HG03457 (cell line): Measurements from ENCODE around the gene TUBB2B.
"Not testable (repeated sequence)": the region's sequence is repeated elsewhere in the genome, so short reads cannot be mapped to it uniquely, and the experiment has no call there.

Source experiments
- ATAC-seq: cut with Tn5 transposase; IDR thresholded peaks from one replicate; pipeline ENCODE4 v1.9.1; 2021; ENCODE audit warnings: moderate number of reproducible peaks; ENCODE audit not compliant: unreplicated experiment

The TUBB2B gene

DNA sequence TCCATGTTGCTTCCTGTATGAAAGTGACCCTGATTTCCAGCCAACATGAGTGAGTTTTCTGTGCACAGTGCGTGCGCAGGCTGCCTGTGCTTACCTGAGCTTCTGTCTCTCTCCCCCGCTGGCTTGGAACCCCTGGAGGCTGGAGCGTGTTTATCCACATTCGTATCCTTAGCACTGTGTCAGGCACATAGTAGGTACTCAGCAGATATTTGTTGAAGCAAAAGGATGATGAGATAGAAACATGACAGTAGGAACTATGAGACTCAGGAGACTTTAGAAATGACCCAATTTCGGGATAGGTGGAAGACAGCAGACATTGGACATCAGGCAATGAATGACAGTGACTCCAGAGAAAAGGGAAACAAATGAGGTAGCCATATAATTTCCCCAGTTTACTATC, 15.2 kb downstream of the TUBB2B start:
- no peak for ATAC-seq

DNA sequence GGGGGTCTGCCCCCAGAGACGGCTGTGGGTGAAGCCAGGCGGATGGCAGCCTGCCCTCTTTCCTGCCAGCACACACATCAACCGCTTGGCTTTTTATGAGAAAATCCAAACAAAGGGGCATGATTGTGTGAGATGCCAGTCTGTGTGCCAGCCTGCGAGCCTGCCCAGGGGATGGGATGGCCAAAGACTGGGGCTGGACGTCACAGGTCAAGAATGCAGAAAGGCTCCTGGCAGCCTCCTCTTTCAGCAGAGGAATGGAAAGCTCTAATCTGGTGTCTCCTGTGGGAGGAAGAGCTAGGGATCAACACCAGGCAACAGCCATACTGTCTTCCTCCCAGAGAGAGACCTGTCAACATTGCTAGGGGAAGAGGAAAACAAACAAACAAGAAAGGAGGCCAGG, 15.8 kb downstream of the TUBB2B start:
- no peak for ATAC-seq

DNA sequence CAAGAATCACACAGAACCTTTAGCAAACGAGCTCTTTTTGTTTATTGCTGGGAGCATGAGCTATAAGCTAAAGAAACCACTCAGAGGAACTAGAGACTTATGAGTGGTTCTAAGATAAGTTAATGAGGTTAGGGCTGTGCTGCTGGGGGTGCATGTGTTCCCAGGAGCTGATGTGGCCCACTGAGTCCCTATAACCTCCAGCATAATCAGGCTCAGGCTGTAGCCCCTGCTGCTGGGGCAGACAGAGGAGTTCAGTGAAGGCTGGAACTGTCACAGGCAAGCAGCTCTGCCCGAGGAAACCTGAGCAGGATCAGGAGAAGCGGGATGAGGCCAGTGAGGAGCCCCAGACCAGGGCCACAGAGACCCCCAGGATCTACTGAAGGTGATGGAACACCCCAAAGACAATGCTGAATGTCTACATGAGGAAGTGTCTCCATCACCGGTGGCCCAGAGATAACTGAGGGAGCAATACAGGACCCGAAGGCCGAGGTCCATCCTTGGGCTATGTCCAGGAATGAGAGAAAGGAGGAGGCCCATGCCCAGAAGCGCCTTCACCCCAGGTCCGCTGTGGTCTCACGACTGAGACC, 17.3 kb downstream of the TUBB2B start:
- ATAC-seq = no peak

DNA sequence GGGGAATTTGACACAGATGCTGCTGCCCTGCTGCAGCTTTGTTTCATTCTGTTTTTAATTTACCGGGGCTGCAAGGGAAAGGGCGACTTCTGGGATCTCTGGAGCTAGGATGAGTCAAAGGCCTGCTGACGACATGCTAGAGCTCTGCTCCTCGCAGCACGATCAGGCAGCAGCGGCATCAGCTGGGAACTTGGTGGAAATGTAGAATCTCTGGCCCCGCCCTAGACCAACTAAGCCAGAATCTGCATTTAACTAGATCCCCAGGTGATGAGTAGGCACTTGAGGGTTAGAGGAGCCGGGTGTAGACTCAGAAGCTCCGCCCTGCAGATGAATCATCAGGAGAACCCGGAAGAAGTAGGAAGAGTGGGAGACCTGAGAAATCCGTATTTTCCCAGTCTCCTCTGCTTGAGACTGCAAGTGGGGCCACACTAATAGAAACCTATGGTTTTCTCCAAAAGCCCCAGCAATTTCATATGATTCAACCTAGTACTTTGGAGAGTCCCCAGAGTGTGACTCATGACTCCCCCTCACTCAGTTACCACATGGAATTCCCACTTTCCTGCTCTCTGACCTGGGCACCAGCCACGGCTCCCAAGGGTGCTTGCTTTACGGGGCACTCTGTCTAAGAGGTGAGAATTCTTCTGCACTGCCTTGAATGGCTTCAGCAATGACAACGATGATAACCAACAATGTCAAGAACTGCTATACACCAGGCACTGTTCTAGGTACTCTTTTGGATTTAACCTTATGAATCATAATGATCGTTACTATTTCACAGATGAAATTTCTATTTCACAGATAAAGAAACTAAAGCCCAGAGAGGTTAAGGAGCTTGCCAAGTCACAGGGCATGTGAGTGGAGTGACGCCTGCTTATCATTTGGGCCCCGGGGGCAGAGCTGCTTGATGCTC, 18.1 kb downstream of the TUBB2B start:
- ATAC-seq = no peak

DNA sequence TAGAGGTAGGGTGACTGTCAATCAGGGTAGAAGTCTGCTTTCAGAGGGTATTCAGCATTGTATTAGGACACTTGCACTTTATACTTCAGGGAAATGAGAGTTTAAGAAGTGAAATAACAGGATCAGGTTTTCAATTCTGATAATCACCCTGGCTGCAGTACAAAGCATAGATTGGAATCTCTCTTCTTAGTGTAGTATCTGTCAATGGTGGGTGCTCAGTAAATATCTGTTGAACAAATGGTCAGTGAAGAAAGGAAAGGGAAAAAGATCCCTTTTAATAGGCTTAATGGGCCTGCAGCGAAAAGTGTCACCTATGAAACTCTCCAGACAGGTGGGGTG, 18.7 kb downstream of the TUBB2B start:
- ATAC-seq = no peak

DNA sequence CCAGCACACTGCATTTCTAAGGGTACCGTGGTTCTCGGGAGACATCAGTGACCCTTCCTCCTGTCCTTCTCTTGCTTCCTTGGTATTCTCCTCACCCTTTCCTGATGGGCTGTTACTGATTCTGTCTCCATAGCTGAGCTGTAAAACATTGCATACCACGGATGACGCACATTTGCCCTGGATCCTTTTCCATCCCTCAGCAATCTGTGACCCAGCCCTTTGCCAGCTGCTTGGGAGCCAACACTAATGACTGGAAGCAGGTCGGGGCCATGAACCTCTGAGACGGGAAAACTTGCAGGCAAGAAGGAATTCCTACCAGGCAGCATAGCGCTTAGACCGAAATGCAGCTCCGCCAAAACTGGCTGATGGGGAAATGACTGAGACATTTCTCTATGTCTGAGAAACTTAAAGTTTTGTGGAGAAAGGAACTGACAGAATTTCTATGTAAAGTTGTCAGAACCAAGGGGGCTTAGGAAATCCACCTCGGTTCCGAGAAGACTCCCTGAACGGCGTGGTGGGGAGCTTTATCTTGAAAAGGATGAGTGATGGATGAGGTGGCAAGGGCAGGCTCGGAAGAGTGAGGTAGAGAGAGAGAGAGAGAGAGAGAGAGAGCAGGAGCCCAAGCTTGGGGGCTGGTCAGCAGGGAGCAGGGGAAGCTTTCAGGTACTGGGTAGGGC, 19.2 kb downstream of the TUBB2B start:
- no peak for ATAC-seq

DNA sequence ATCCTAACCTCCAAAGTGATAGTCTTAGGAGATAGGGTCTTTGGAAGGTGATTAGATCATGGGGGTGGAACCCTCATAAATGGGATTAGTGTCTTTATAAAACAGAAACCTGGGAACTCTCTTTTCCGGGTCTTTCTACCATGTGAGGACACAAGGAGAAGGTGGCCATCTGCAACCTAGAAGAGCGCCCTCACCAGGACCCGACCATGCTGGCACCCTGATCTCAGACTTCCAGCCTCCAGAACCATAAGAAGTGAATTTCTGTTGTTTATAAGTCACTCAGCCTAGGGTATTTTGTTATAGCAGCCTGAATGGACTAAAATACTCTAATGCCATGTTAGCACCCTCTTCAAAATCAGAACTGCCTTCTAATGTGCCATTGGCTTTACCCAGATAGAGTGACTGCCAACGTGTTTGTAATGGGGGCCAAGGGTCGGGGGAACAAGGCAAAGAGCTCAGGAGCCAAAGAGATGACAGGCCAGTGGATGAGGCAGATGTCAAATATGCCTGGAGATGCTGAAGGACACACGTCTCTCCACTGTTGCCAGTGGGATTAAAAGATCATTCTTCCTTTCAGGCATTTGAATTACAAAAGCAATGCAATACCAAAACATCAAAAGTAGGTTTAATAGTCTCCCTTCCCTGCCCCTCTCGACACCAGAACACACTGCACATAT, 21.0 kb downstream of the TUBB2B start:
- ATAC-seq = no peak

DNA sequence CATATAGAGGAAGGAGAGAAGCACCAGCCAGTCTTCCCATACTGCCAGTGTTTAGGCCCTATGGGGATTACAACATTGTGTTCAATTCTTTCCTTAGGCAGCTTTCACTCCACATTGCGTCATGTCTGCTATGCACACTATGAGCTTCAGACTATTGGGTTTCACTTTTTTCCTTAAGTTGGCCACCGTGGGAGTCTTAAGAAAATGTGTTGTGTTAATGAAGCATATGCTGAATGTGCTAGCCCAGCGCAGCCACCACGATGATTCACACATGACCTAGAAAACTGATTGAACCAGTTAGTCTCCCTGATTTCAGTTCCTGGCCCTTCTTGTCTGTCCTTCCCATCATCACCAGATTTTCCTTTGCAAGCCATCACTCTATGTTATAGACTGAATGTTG, 21.5 kb downstream of the TUBB2B start:
- no peak for ATAC-seq

DNA sequence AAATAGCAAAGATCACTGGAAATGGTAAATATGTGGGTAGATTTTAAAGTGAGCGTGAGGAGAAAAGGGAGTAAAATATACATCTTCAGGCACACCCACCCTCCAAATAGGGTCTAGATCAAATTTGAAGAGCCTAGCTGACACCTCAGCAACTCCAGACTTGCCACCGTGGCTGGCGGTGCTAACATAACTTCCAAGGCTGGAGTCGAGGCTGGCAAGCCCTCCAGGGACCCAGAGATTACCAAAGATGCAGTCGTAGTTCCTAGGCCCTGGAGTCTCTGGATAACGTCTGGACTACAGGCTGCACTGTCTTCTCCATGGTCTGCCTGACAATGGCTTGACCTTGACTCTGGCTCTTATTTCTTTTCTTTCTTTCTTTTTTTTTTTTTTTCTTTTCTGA, 22.5 kb downstream of the TUBB2B start:
- ATAC-seq = no peak

DNA sequence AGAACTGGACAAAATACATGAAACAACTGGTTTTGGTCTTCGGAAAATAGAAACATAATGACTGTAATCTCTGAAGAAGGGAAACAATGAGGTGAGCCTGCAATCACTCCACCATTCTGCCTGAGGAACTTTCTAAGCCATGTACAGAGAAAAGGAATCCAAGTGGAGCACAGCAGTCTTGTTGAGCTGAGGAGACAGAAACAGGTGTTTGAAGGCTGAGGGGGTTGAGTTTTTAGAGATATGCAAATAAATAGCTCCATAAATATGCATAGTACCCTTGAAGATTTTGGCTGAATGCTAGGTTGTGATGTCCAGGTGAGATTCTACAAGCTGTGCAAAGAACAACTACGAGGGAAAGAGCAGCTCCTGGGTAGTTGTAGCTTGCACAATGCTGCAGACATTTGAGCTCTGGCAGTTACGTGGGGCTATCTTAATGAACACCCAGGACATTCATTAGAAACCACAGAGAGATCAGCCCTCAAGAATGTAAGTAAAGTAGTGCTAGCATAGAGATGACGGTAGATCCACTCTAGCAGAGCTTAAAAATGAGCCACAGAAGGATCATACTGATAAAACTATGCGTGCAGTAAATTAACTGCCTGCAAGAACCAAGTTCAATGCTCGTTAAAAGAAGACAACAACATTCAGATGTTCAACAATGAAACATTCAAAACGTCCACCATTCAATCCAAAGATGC, 24.3 kb downstream of the TUBB2B start:
- no peak for ATAC-seq

DNA sequence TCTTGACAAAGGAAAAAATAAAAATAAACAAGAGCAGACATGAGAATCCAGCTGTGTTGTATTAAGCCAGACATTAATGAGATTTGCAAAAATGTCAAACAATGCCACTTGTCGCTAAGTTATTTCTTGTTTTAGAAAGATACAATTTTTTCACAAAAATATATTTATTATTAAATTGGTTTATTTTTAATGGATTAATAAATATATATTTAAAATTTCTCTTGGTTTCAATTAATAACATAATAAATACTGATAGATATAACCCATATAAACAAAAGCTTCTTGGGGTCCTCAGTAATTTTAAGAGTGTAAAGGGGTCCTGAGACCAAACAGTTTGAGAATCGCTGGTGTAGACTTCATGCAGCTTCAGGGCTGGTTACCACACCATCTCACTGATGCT, 26.1 kb downstream of the TUBB2B start:
- no peak for ATAC-seq

DNA sequence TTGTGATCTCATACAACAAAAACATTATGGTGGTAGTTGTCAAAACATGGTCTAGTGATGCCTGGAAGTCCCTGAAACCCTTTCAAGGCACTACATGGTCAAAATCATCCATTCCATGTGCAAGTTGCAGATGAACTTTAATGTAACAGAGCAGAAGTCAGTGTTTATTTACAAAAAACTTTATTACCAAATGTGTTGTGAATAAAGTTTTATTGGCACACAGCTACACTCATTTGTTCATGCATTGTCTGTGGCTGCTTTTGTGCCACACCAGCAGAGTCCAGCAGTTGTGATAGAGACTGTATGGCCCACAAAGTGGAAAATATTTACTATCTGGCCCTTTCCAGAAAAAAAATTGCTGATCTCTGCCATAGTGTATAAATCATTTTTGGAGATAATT, 26.8 kb downstream of the TUBB2B start:
- ATAC-seq = no peak

DNA sequence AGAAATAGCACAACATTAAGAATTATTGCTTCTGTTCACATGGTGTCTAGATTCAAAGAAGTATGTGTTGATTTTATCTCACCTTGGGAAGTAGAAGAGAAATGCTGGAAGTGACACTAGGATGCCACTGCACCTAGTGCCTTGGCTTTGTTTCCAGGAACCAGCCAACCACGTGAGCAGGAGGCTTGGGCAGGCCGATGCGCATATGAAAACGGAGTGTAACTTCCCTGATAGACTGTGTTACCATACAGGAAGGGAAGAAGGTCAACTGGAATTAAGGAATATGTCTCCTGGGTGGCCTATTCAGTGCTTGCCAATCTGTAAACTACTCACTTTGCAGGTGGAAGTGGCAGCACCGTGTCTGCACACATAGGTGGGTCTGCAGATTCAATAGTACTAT, 28.1 kb downstream of the TUBB2B start:
- ATAC-seq = no peak

DNA sequence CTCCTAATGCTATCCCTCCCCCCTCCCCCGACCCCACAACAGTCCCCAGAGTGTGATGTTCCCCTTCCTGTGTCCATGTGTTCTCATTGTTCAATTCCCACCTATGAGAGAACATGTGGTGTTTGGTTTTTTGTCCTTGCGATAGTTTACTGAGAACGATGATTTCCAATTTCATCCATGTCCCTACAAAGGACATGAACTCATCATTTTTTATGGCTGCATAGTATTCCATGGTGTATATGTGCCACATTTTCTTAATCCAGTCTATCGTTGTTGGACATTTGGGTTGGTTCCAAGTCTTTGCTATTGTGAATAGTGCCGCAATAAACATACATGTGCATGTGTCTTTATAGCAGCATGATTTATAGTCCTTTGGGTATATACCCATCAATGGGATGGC, 29.7 kb downstream of the TUBB2B start:
- not testable (repeated sequence) for ATAC-seq

DNA sequence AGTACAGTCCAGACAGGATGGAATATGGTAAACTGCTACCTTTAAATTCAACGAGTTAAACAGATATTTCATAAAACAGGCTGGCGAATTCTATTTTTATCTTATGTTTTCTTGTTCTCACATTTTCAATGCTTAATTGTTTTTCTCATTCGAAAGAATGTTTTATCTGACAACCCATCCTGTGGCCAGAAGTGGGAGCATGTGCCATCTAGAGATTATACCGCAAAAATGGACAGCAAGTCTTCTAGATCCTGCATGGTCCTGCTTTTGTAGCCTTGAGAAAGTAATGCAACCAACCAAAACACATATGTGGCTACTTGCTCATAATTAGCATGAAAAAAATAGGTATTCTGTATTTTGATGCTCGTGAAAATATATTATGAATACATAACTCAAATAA, 30.7 kb downstream of the TUBB2B start:
- ATAC-seq = no peak

DNA sequence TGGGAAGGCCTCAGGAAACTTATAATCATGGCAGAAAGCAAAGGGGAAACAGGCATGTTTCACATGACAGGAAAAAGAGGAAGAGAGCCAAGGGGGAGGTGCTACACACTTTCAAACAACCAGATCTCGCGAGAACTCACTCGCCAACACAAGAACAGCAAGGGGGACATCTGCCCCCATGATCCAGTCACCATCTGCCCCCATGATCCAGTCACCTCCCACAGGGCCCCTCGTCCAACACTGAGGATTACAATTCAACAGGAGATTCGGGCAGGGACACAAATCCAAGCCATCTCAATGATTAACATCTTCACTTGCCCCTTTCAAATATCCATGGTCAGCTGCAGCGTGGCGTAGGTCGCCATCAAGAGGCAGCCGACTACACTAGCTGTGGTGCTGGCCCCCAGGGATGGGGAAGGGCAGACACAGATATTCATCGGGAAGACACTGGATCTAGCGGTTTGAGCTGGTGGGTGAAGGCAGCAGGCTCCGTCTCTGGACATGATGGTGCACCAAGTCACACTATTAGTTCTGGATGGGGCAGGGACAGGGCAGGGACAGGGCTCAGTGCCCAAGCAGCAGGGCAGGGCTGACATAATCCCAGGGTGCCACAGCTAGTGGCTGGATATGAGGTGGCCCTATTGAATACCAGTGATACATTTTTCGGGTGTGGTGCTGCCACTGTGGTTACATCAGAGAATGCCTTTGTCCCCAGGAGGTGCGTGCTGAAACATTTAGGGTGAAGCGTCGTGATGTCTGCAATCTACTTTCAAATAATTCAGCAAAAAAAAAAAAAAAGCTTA, 31.6 kb downstream of the TUBB2B start:
- ATAC-seq = no peak

DNA sequence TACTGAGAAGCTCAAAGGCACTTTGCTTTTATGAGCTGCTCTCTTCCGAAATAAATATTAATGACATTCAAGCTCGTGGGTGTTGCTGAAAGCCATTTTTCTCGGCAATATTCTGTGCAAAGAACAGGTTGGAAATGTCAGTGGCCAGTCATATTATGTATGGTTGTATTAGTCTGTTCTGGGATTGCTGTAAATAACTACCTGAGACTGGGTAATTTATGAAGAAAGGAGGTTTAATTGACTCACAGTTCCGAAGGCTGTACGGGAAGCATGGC, 32.1 kb downstream of the TUBB2B start:
- ATAC-seq = no peak

DNA sequence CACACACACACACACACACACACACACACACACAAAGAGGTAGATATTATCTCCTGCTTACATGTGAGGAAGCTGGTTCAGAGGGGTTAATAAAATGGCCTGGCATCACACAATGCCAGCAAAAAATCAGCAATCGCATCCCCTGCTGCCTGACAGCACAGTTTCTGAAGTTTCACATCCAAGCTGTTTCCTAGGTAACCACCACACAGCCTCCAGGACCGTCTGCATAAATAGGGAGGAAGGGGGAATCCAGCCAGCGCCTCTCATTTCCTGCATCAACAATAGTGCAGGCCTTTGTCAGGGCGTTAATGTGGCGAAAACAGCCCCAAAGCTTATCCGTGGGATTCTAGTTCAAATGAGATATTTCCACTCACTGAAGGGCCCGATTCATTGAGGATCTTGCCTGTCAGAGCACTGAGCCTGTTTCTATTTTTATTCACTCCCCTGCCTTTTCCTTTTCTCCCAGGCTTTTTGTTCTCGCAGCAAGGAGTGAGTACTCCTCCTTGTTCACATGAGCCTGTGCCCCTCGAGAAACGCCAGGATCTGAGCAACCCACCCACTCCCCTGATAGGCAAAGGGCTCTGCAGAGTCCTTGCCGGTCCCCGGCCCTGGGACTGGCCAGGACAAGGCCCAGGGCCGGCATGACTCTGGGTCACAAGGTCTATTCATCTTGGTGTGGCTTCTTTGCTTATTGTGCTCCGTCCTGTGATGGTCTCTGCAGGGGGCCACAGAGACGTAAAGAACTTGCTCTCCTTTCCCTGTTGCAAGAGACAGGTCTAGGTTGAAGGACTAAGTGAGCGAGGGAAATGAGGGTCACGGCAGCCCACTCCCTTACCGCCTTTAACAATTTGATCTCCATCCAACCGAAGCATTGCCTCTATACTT, 32.7 kb downstream of the TUBB2B start:
- no peak for ATAC-seq

DNA sequence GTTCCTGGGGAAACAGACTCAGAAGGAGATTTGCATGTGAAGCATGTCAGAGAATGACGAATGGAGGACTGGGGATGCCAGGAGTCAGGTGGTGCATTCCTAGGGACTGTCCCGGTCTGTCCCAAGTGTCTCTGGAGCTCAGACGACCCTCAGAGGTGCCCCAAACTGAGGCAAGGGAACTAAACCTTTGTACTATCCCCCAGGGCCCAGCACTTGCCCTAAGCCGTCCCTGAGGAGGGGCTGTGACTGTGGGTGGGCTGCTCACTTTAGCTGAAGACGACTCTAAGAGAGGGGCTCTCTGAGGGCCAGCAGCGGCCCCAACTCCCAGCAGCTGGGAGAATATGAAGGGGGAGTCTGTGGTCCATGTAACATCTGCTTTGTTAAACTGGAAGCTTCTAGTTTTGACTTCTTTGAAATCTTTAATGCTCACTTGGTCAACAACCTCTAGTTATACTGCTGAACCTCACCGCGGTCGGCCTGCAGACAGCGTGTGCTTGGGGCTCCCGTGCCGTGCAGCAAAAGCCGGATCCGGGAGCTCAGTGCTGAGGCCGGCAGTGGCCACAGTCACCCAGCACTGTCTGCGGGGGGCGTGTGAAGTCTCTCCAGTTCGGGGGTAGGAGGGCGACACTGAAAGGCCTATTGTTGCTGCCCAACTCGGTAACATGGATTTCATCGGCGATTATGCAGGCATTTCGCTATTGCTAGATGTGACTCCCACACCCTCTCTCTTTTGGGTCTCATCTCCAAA, 34.2 kb downstream of the TUBB2B start:
- no peak for ATAC-seq
